Spinal cord (tissue), 10 donors: ENCODE results near the gene MTMR2. TPM values are rescaled to one million over a fixed set of nuclear protein-coding genes. Genes with fewer than 3 reads are reported as not detected.

Experiments
- DNase-seq, 6 donors: peaks; one replicate each; pipeline versions ENCODE4 v3.0.0 to v3.0.0-alpha.2; 2013 to 2015; ENCODE audit warnings: low spot score in 6 of 6, low read depth in 4 of 6
- H3K27ac ChIP-seq: one replicate; pipeline ENCODE4 v1.5.1; 2013; ENCODE audit warnings: low read depth, low read length, control low read depth
- H3K27me3 ChIP-seq: one replicate; pipeline ENCODE4 v1.6.1; 2013; ENCODE audit warnings: low read length; ENCODE audit not compliant: control insufficient read depth, insufficient read depth
- H3K36me3 ChIP-seq: one replicate; pipeline ENCODE4 v1.6.1; 2013; ENCODE audit warnings: low read length; ENCODE audit not compliant: control insufficient read depth, insufficient read depth
- H3K4me1 ChIP-seq: one replicate; pipeline ENCODE4 v1.6.1; 2013; ENCODE audit warnings: low read length; ENCODE audit not compliant: control insufficient read depth, insufficient read depth
- H3K4me3 ChIP-seq: one replicate; pipeline ENCODE4 v1.5.1; 2013; ENCODE audit warnings: low read depth, low read length, control low read depth
- H3K9me3 ChIP-seq: one replicate; pipeline ENCODE4 v1.6.1; 2013; ENCODE audit warnings: low read length; ENCODE audit not compliant: control insufficient read depth, insufficient read depth
- WGBS: methylation state at CpG from one replicate; pipeline ENCODE4 v1.1.5; 2013; ENCODE audit warnings: missing lambda C conversion rate; ENCODE audit not compliant: insufficient coverage; 5-methylcytosine and 5-hydroxymethylcytosine counted together
- polyA plus RNA-seq, 2 donors: library from polyadenylated mRNA; unstranded; fragments of 120-200 nt; gene quantifications; one replicate each; pipeline ENCODE4 v1.2.1, GENCODE V29; 2013; ENCODE audit not compliant: insufficient read length in 2 of 2
- small RNA-seq: library from RNA; depleted of rRNA; stranded (forward); fragments of <200 nt; gene quantifications from one replicate; pipeline ENCODE3, GENCODE V24; 2014; ENCODE audit warnings: low replicate concordance
- total RNA-seq, 2 donors: library from RNA; depleted of rRNA in 1 of 2; stranded (reverse); fragments of 120-200 nt in 1 of 2; fragments of >200 nt in 1 of 2; gene quantifications; one replicate each; pipeline versions ENCODE4 v1.2.3 to v1.2.4, GENCODE V29; 2013 to 2014
- donor health status: healthy.

MTMR2 gene
- total and polyA plus RNA-seq, 4 donors, result 33.5 to 54.3 (median 41.2) TPM

DNA sequence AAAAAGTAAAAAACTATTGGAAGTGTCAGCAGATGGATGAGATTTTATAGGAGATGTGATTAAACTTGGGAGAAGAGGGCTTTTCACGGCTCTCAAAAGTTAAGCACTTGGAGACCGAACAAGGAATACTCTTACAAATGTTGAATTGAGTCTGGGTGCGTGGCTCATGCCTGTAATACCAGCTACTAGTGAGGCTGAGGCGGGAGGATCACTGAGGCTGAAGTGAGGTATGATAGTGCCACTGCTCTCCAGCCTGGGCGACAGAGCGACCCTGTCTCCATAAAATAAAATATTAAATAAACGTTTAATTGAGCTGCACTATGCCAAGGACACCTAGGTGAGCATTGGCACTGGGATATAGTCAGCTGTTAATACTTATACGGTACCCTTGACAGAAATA is 131.7 kb downstream of the MTMR2 start:
- H3K4me3 ChIP-seq, result no peak overlapping the region
- no peak for DNase-seq
- no peak overlapping the region for H3K27ac ChIP-seq
- 97% methylated on average over 3 of the region's 8 CpGs for WGBS
- no peaks in the 10 kb centered on the region for H3K9me3 ChIP-seq
- peaks cover 4% of the 10 kb centered on the region for H3K36me3 ChIP-seq
- peaks cover 10% of the 10 kb centered on the region for H3K4me1 ChIP-seq
- no peaks in the 10 kb centered on the region for H3K27me3 ChIP-seq

DNA sequence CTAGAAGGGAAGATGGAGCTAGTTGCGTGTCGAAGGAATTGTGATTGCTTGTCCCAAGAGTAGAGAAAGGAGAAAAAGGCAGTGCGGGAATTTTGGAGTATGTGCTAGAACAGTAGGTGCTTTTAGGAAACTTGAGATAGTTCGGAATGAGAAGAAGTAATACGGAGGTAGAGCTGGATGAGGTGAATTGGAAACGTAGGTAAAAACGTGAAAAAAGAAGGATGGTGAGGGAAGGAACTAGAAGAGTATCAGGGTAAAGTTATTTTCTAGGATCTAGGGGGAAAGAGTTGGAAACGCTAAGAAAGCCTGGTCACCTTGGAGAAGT is 132.2 kb downstream of the MTMR2 start:
- Histone ChIP-seq H3K4me3 (peak overlapping the region; percentile 99), H3K27me3 (no peaks in the 10 kb centered on the region), H3K36me3 (peaks cover 6% of the 10 kb centered on the region), H3K27ac (no peak overlapping the region), H3K9me3 (no peaks in the 10 kb centered on the region), H3K4me1 (peaks cover 10% of the 10 kb centered on the region)
- 56% methylated on average over 8 of the region's 8 CpGs for WGBS
- no peak for DNase-seq

DNA sequence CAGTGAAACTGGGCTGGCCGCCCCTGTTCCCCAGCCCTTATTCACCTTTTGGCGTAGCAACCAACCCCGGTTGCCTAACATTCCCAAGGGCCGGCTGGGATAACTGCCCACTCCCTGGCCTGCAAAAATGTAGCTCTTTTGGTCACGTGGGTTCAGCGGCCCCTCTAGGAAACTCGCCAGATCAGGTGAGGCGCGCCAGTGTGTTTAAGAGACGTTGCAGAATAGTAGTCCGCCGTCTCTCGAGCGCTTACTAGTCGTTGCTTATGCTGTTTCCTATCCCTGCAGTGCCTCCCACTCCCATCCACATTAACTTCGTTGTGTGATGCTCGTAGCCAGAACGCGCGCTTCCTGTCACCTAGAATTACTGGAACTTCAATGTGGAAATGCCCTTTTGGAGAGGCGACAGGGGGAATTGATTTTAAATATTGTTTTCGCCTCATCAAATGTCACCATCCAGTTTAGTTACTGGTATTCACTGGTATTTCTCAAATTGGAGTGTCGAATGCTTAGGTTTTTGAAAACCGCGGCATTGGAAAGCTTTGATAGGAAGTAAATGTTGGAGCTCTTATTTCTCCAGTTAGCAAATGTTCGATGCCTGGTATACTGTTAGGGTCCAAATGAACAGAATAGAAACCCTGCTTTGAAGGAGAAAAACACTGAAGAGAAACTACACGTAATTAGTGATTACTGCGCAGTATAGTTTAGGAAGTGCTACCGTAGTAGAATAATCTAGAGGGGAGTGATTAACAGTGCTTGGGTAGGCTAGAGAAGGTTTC is 132.8 kb downstream of the MTMR2 start:
- Histone ChIP-seq H3K9me3 (no peaks in the 10 kb centered on the region), H3K4me1 (peaks cover 10% of the 10 kb centered on the region), H3K4me3 (peak overlapping the region; percentile 99), H3K27ac (peak overlapping the region; percentile 100), H3K27me3 (no peaks in the 10 kb centered on the region), H3K36me3 (peaks cover 7% of the 10 kb centered on the region)
- 10% methylated on average over 24 of the region's 29 CpGs for WGBS
- DNase-seq, result peak; percentile 26 to 86 (median 47)

DNA sequence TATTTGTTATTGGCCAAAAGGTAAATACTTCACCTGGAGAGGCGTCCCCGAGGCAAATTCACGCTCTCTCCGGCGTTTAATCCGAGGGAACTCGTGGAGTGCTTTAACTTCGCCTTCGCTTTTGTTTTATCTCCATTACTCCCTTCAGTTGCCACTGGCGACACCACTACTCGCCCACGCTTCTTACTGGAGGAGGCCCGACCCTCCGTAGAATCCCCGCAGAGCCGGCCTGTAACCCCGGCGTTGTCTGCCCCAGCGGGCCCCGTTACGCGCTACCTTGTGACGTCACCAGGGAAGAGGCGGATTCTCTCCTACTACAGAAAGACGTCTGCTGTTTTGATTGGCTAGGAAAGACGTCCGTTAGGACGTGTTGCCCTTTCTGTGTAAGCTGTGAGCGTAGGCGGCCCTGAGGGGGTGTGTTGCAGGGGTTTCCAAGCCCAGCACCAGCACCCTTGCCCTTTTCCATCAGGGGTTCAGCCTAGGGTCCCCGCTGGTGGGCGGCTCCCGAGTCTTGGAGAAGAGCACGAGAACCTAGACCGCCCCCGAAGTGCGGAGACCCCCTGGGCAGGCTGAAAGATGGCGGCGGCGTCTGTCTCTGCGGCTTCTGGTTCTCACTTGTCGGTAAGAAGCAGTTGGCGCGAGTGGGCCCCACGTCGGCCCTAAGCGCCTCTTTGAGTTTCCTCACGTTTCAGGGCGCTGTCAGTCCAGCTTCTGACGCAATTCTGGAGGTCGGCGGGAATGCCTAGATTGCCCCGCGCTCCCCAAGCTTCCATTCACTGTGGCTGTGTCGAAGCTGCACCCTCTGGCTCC is 133.6 kb downstream of the MTMR2 start, which contains the start of gene CEP57:
CEP57 (plus strand) TSS at position 376 of the 810 bp plus-strand sequence; CDS start at position 577, 201 bp downstream.
- WGBS, result under 1% methylated on average over 46 of the region's 55 CpGs

DNA sequence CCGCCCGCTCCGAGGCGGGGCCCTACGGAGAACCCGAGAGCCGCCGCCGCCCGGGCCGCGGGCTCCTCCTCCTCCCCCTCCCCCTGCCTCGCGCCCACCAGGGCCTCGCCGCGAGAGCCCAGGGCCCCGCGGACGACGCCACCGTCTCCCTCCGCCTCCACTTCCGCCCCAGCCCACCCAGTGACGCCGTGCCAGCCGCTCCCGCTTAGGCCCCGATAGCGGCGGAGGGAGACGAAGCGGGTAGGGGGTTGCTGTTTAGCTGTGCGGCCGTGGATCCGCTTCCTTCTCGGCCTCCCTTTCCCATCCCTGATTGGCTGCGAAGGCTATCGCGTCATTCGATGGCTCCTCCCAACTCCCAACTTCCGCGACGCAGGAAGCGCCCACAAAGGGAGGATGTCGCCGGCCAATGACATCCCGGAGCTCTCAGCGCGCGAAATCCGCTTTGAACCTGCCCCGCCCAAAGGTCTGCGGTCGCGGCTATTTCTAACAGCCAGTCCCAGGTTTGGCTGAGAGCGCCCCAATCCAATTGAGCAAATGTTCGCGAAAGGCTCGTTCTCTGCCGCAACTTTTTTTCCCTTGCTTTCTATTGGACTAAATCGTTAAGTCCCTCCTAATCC is 134.3 kb downstream of the MTMR2 start, which contains the start of gene FAM76B:
FAM76B (minus strand) TSS at position 277 of the 617 bp plus-strand sequence. CDS start 304 bp downstream, outside the sequence.
- Histone ChIP-seq H3K27me3 (no peaks in the 10 kb centered on the region), H3K4me1 (peaks cover 10% of the 10 kb centered on the region), H3K36me3 (peaks cover 11% of the 10 kb centered on the region), H3K9me3 (no peaks in the 10 kb centered on the region), H3K4me3 (peak within 1 kb of the TSS; percentile 99), H3K27ac (peak within 1 kb of the TSS; percentile 100)
- peak; percentile 98 to 100 (median 98) for DNase-seq
- WGBS, result 0% methylated on average over 55 of the region's 62 CpGs

More for the DNA sequence above, 133.6 kb downstream of the MTMR2 start, which contains the start of gene CEP57:
- Histone ChIP-seq H3K27ac (peak within 1 kb of the TSS; percentile 100), H3K4me3 (peak within 1 kb of the TSS; percentile 99), H3K36me3 (peaks cover 11% of the 10 kb centered on the region), H3K27me3 (no peaks in the 10 kb centered on the region), H3K4me1 (peaks cover 10% of the 10 kb centered on the region), H3K9me3 (no peaks in the 10 kb centered on the region)
- DNase-seq, result peak; percentile 98 to 100 (median 98)

DNA sequence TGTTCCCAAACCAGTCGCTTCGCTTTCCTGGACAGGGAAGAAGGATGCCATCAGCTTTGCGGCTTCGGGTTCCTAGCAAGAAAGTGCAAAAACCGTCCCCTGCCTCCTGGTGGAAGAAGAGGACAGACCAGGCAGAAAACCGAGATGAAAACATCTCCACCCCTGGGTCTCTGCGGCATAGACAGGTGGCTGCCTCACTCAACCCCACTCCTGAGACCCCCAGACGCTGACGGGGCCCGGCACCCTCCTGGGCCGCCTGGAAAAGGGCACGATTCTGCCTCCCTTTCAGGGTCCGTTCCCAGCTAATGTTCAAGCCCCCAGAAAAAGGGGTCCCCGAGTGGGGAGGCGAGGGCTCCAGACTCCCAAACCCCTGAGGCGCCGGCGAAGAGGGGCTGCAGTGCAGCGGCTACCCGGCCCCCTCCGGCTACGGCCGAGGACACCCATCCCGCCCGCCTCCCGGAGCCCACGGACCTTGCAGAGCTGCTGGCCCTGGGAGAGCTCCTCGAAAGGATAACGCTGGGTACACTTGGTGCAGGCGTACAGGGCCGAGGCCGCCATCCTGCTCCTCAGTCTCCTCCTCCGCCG is 134.9 kb downstream of the MTMR2 start:
- H3K4me3 ChIP-seq, result peak overlapping the region; percentile 99
- peak overlapping the region; percentile 100 for H3K27ac ChIP-seq
- peaks cover 10% of the 10 kb centered on the region for H3K4me1 ChIP-seq
- under 1% methylated on average over 34 of the region's 34 CpGs for WGBS
- no peaks in the 10 kb centered on the region for H3K9me3 ChIP-seq
- peak; percentile 4 to 79 (median 34) for DNase-seq
- H3K27me3 ChIP-seq, result no peaks in the 10 kb centered on the region
- peaks cover 11% of the 10 kb centered on the region for H3K36me3 ChIP-seq

Small RNA genes within 50 kb of the gene (small RNA-seq; reads per million reads assigned to genes)
- gene RNA5SP345, result 0.08 reads per million

Other genes with a start within 250 kb of the MTMR2 start
- gene FAM76B, start 134.3 kb downstream of the MTMR2 start, total RNA-seq, result 10 to 100 TPM; 43.1 to 52.4 TPM
- 10 to 100 TPM; 31.6 to 36.1 TPM for gene FAM76B, start 134.3 kb downstream of the MTMR2 start, polyA plus RNA-seq
- gene CEP57, start 133.6 kb downstream of the MTMR2 start, total RNA-seq, result 10 to 100 TPM; 69.5 to 72.3 TPM
- gene CEP57, start 133.6 kb downstream of the MTMR2 start, polyA plus RNA-seq, result 10 to 100 TPM; 61.3 to 63.3 TPM